ENCODE results near the gene NTN4. TPM values are rescaled to one million over a fixed set of nuclear protein-coding genes. Genes with fewer than 3 reads are reported as not detected.
A peak's percentile ranks its signal among the peaks of the same experiment; 100 is the strongest.

The NTN4 gene
- total RNA-seq, 4 donors from 2014 or later = 5.0 to 22.5 (median 12.4) TPM

DNA sequence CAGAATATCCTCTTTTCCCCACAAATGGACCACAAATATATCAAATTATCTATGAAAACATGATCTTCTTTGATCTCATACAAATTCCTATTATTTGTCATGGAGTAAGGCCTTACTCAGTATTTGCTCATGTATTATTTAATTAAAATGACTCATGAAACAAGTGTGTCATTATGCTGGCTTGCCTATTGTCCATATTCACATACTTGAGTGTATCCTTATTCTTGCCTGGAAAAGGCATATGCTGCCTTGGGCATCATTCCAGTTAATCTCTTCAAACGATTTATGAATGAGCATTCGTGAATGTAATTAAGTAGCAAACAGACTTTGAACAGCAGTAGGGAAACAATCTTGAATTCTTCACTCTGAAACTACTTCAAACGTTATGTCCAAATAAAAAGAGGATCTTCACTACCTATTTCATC lies 45.6 kb upstream of the NTN4 start:
- TF ChIP-seq POLR2A (IDR thresholded peaks at IDR 0.05) (no peak), CTCF (IDR thresholded peaks at IDR 0.05) (no peak)
- WGBS, 2 donors = 13 to 23% methylated on average over 3 of the region's 3 CpGs
- Histone ChIP-seq H3K36me3 (no peaks in the 10 kb centered on the region), H3K27ac (no peak overlapping the region), H3K4me1 (peaks cover 0 to 23% (median 11%) of the 10 kb centered on the region in 3 donors), H3K27me3 (peaks cover 0 to 32% (median 0%) of the 10 kb centered on the region in 4 donors), H3K9me3 (no peaks in the 10 kb centered on the region), H3K4me3 (no peak overlapping the region)
- DNase-seq = no peak
- intact Hi-C loops (cut with DNase I) = no loop called here

DNA sequence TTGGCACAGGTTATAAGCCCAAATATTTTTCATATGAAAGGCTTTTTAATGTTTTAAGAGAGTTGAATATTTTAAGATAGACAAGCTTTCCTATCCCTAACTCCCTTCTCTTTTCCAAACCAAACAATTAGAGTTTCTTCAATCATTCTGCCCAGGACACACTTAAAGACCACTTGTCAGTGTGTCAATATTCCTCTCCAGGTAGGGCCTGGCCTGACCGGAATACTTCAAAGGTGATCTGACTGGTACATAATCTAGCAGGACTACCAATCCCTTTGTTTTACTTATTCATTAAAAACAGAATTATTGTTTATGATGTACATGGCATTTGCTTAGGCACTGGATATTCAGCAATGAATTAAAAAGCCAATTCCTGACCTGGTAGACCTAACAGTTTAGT lies 44.0 kb upstream of the NTN4 start:
- Histone ChIP-seq H3K27ac (no peak overlapping the region), H3K4me1 (peaks cover 0 to 23% (median 11%) of the 10 kb centered on the region in 3 donors), H3K9me3 (no peaks in the 10 kb centered on the region), H3K27me3 (peaks cover 0 to 38% (median 0%) of the 10 kb centered on the region in 4 donors), H3K4me3 (no peak overlapping the region), H3K36me3 (no peaks in the 10 kb centered on the region)
- no peak for DNase-seq
- TF ChIP-seq CTCF (IDR thresholded peaks at IDR 0.05) (no peak), POLR2A (IDR thresholded peaks at IDR 0.05) (no peak)
- WGBS, 2 donors = 84 to 94% methylated on average over 1 of the region's 1 CpG
- intact Hi-C loops (cut with DNase I) = no loop called here

DNA sequence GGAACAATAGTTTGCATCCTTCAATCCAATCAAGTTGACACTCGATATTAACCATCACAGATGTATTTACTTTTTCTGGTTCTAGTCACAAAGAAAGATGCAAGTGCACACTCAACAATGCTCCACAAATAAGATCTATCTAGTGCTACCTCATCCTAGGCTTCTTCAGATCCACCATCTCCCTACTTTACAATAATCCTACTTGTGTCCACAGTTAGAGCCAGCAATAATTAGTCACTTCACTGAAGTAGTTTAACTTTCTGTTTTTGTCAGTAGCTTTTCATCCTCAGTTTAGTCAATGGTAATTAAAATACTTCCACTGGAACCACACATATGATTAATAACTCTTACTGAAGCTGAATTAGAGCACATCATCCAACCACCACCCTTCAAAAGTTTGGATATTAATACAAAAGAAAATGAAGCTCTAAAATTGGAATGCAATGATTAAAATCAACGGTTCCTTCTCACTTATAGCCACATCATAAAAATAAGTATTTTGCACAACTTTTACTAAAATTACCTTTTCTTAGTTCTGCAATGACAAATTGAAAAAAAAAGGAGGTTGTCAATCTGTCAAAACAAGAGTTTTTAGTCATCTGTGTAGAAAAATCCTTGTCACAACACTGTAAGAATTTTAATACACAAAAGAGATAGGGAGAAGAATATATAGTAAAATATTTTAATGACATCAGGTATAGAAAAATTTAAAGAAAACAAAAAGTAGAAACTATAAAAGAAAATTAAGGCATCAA lies 39.9 kb upstream of the NTN4 start:
- no peak for DNase-seq
- TF ChIP-seq POLR2A (IDR thresholded peaks at IDR 0.05) = no peak
- TF ChIP-seq CTCF (IDR thresholded peaks at IDR 0.05) = no peak
- H3K9me3 ChIP-seq = no peaks in the 10 kb centered on the region
- WGBS, 2 donors = 53 to 63% methylated on average over 2 of the region's 2 CpGs
- no peak overlapping the region for H3K4me3 ChIP-seq
- H3K27me3 ChIP-seq = peaks cover 0 to 30% (median 0%) of the 10 kb centered on the region in 4 donors
- H3K4me1 ChIP-seq = no peaks in the 10 kb centered on the region
- no peak overlapping the region for H3K27ac ChIP-seq
- intact Hi-C loops (cut with DNase I) = no loop called here
- no peaks in the 10 kb centered on the region for H3K36me3 ChIP-seq

DNA sequence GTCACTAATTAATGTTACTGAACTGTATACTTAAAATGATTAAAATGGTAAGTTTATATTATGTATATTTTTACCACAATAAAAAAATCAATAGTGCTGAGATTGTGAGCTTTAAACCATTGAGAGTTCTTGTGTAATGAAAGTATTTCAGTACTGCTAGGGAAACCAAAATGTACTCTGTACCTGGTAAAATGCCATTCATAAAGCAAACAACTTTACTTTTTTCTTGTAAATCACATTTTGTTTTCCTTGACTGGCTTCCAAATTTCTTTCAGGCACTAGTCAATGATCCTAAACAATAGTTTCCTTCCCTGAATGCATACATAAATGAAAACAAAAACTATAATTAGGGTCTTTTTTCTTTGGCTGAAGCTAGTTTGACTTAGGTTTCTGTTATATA lies 38.8 kb upstream of the NTN4 start:
- H3K27me3 ChIP-seq = peaks cover 0 to 21% (median 0%) of the 10 kb centered on the region in 4 donors
- intact Hi-C loops (cut with DNase I) = no loop called here
- H3K9me3 ChIP-seq = no peaks in the 10 kb centered on the region
- TF ChIP-seq POLR2A (IDR thresholded peaks at IDR 0.05) (no peak), CTCF (IDR thresholded peaks at IDR 0.05) (no peak)
- no peak overlapping the region for H3K4me3 ChIP-seq
- H3K36me3 ChIP-seq = no peaks in the 10 kb centered on the region
- H3K4me1 ChIP-seq = no peaks in the 10 kb centered on the region
- H3K27ac ChIP-seq = no peak overlapping the region
- DNase-seq = no peak

GRCh38 chr12:95820096-95820703 lies 29.6 kb upstream of the NTN4 start:
- no peaks in the 10 kb centered on the region for H3K4me1 ChIP-seq
- H3K27me3 ChIP-seq = no peaks in the 10 kb centered on the region
- intact Hi-C loops (cut with DNase I) = no loop called here
- WGBS, 2 donors = 0% methylated on average over 1 of the region's 1 CpG
- H3K27ac ChIP-seq = no peak overlapping the region
- H3K4me3 ChIP-seq = no peak overlapping the region
- H3K36me3 ChIP-seq = no peaks in the 10 kb centered on the region
- H3K9me3 ChIP-seq = no peaks in the 10 kb centered on the region
- no peak for DNase-seq
- no peak for TF ChIP-seq POLR2A (IDR thresholded peaks at IDR 0.05)
- peak in 5 of 6 experiments; percentile 40 to 65 (median 49) for TF ChIP-seq CTCF (IDR thresholded peaks at IDR 0.05)

Measured in esophagus squamous epithelium (tissue), 5 donors.